GM12801 (cell line): ENCODE data around the gene PPP1R1B.

Experiments used
- TF ChIP-seq, protein P1 (sequence below): IDR thresholded peaks from one replicate; pipeline ENCODE4 v1.5.1; 2011; ENCODE audit warnings: control low read depth; ENCODE audit not compliant: insufficient read length; ENCODE audit errors: extremely low read depth

PPP1R1B gene

DNA sequence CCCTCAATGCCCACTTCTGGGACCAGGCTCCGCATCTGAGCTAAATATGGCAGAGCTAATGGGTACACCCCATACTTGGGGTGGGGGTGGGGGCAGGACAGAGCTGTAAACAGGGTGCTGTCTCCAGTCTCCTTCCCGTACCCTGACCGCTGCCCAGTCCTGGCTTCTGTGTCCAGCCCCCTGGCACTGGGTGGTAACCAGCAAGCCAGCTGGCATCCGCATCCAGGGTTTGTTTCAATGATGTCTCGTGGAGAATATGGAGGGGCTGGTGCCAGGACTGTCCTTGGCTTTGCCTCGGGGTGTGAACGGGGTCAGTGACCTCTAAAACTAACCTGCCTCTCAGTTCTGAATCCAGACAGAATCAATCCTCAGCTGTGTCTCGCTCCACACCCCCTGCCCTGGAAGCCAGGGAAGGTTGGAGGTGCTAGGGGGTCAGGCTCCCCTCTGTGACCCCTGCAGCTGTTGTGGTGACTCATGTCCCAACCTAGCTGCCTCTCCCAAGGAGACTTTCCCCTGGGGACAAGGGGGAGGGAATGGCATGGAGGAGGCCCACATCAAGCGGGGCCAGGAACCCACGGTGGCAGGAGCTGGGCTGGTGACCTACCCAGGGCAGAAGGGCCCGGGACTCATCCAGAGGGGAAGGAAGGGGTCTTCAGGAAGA lies 40.0 kb downstream of the PPP1R1B start:
- TF ChIP-seq, protein P1, sequence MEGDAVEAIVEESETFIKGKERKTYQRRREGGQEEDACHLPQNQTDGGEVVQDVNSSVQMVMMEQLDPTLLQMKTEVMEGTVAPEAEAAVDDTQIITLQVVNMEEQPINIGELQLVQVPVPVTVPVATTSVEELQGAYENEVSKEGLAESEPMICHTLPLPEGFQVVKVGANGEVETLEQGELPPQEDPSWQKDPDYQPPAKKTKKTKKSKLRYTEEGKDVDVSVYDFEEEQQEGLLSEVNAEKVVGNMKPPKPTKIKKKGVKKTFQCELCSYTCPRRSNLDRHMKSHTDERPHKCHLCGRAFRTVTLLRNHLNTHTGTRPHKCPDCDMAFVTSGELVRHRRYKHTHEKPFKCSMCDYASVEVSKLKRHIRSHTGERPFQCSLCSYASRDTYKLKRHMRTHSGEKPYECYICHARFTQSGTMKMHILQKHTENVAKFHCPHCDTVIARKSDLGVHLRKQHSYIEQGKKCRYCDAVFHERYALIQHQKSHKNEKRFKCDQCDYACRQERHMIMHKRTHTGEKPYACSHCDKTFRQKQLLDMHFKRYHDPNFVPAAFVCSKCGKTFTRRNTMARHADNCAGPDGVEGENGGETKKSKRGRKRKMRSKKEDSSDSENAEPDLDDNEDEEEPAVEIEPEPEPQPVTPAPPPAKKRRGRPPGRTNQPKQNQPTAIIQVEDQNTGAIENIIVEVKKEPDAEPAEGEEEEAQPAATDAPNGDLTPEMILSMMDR = no peak

DNA sequence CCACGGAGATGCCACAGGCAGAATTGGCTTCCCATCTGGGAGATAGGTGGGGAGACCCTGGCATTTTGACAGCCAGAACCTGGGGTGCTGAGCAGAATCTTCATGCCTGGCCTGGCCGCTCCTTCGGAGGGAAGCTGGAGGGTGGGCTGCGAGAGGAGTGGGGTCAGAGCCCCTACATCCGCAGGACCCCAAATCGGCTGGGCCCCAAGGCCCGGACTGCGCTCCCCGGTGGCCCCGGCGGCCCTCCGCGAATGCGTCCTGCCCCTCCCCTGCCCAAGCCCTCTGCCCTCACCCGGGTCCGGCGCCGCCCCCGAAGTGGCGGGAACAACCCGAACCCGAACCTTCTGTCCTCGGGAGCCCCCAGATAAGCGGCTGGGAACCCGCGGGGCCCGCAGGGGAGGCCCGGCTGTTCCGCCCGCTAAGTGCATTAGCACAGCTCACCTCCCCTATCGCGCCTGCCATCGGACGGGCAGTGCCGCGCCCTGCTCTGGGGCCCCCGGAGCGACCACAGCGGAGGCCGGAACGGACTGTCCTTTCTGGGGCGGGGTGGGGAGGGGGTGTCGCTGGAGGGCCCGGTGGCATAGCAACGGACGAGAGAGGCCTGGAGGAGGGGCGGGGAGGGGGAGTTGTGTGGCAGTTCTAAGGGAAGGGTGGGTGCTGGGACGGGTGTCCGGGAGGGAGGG lies 40.7 kb downstream of the PPP1R1B start:
- TF ChIP-seq, protein P1 = no peak

DNA sequence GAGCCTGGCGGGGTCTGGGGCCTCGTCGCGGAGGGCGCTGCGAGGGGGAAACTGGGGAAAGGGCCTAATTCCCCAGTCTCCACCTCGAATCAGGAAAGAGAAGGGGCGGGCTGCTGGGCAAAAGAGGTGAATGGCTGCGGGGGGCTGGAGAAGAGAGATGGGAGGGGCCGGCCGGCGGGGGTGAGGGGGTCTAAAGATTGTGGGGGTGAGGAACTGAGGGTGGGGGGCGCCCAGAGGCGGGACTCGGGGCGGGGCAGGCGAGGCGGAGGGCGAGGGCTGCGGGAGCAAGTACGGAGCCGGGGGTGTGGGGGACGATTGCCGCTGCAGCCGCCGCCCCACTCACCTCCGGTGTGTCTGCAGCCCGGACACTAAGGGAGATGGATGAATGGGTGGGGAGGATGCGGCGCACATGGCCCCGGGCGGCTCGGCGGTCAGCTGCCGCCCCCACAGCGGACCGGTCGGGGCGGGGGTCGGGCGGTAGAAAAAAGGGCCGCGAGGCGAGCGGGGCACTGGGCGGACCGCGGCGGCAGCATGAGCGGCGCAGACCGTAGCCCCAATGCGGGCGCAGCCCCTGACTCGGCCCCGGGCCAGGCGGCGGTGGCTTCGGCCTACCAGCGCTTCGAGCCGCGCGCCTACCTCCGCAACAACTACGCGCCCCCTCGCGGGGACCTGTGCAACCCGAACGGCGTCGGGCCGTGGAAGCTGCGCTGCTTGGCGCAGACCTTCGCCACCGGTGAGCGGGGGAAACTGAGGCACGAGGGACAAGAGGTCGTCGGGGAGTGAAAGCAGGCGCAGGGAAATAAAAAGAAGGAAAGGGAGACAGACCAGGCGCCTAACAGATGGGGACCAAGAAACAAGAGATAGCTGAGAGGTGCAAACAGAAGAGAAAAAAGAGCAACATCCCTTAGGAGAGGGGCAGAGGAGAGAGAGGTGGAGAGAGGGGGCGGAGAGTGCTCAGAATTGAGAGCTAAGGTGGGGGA lies 41.5 kb downstream of the PPP1R1B start, which contains the start of gene PNMT:
Gene PNMT (plus strand): TSS at position 509 of the 980 bp plus-strand sequence. CDS start 23 bp downstream, at position 532.
- TF ChIP-seq, protein P1 = no peak

DNA sequence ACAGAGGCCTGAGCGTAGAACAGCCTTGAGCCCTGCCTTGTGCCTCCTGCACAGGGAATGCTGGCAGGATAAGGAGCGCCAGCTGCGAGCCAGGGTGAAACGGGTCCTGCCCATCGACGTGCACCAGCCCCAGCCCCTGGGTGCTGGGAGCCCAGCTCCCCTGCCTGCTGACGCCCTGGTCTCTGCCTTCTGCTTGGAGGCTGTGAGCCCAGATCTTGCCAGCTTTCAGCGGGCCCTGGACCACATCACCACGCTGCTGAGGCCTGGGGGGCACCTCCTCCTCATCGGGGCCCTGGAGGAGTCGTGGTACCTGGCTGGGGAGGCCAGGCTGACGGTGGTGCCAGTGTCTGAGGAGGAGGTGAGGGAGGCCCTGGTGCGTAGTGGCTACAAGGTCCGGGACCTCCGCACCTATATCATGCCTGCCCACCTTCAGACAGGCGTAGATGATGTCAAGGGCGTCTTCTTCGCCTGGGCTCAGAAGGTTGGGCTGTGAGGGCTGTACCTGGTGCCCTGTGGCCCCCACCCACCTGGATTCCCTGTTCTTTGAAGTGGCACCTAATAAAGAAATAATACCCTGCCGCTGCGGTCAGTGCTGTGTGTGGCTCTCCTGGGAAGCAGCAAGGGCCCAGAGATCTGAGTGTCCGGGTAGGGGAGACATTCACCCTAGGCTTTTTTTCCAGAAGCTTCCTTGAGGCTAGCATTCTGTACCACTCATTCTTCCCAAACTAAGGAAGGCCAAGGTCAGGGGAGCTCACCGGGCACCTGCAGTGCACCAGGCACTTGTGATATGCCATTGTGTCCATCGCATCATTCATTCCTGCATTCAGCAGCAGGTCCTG lies 43.4 kb downstream of the PPP1R1B start:
- TF ChIP-seq, protein P1 = no peak

DNA sequence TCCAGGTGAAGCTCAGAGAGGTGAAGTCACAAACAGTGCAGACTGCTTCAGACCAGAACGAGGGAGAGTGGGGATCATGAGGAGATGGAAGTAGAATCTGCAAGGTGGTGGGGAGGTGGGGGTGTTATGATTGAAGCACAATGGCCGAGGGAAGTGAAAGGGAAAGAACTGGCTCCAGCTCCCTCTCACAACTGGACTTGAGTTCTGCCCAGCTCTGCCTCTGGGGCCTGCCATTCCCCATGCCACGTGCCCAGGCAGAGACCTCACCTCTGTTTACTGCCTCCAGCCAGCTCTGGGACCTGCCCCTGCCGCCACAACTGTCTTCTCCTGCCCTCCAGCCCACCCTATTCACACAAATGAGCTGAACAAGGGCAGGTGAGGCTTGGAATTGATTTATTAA lies 44.0 kb downstream of the PPP1R1B start:
- TF ChIP-seq, protein P1 = no peak

DNA sequence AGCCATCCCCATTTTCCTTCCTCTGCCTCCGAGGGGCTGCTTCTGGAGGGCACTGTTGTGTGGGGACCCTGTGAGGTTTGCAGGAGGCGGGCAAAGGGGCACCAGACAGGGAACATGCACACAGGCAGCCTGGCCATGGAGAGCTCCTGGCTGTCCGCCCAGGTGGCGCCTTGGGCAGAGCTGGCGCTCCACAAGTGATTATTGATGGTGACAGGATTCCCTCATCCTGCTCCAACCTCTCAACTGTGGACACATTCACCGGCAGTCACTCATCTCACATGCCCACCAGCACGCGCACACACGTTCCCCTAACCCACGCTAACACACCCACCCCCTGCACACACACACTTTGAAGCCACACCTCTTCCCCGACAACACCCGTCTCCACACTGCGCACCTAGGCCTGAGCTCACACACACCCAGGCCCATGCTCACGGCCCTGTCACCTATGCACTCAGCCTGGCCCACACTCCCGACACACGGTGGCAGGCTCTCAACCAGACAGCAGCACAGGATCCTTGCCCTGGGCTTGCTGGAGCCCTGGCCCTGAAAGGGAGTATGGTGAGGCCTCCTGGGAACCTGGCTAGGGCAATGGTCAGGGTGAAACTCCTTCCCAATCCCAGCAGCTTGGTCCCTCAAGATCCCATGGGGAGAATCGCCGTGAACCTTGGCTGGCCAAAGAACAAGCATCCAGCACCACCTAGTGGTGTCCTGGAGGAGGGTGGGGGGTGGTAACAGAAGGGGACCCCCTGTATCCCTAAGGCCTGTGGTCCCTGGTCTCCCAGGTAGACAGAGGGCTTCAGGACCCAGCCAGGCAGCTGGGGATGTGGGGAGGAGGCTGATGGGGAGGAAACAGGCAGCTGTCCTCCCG lies 45.1 kb downstream of the PPP1R1B start:
- TF ChIP-seq, protein P1 = no peak
